GM10847 (cell line): ENCODE results near the gene FBXL7.

Experiments used
- POLR2A ChIP-seq: IDR thresholded peaks from 2 replicates; pipeline ENCODE4 v1.6.1; 2011; ENCODE audit not compliant: insufficient read length; ENCODE audit errors: extremely low read depth

The FBXL7 gene

DNA sequence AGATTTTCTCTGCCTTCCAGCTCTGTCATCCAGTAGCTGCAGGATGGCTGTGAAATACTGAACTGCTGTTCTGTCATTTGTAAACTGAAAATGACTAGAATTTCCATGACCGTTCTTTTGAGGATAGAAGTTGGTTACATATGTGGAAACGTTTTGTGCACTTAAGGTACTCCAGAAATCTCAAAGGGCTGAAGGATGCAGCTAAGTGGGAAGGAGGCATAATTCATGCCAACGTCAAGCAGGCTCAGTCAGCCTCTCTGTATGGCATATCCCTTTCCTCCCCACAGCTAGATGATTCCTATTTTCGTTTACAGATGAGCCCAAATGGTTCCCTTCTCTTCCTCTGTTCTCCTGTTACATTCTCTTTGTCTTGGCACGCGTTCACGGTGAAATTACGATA, 257.6 kb downstream of the FBXL7 start:
- TF ChIP-seq POLR2A, result no peak

DNA sequence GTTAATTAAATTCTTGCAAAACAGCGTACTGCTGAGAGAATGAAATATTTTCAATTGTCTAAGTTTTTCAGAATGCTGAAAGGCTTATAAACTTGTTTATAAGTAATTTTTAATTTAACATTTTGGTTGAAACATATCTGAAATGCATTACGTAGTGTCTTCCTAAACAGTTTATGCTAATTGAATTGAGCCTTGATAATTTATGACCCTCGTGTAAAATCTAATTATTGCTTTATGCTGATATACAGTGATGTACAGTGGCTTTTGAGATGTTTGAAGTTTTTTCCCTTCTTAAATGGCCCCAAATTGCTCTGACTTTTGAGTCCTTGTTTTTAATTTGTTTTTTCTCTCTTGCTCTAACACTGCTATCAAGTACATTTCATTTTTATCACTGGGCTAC, 262.7 kb downstream of the FBXL7 start:
- TF ChIP-seq POLR2A, result no peak

DNA sequence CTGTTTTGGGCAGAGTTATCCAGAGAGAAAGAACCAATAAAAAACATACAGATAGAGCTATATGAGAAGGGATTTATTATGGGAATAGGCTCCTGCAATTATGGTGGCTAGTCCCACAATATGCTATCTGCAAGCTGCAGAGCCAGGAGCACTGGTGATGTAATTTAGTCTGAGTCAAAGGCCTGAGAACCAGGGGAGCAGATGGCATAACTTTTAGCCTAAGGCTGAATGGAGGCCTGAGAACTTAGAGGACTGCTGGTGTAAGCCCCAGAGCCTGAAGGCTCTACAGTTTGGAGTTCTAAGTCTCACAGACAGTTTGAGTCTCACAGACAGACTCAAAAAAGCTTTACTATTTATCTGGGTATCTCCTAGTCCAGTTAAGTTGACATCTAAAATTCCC, 263.8 kb downstream of the FBXL7 start:
- no peak for TF ChIP-seq POLR2A

DNA sequence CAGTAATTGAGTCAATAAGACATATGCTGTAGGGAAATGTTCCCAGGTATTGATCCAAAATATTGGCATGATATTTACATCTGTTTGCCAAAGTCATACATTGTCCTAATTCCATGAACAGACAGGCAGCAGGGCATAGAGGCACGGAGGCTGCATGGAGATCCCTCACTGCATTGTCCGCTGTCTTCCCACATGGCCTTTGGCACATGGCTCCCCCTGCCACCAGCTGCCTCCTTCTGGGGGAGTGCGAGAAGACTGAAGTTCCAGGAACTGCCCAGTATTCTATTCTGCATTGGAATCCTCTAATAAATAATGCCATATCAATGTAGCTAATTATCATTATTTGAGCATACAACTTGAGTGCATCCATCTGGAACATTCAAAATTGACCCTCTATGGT, 269.0 kb downstream of the FBXL7 start:
- TF ChIP-seq POLR2A, result no peak

DNA sequence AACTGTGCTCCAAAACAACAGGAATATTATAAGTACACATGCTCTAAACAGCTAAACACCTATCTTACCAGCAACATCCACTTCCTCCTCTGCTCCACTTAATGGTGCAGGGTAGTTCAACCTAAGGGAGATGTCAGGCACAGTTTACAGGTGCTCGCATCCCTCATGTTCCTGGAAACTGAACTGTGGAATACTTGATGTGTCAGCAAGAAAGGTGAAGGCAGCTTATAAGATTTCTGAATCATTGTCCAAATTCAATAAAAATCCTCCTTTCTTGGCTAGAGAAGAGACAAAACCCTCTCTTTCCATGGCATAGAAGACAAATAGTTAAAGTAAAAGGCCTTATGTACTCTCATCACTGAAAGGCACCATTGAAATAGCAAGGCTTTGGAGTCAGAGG, 272.2 kb downstream of the FBXL7 start:
- TF ChIP-seq POLR2A, result no peak

DNA sequence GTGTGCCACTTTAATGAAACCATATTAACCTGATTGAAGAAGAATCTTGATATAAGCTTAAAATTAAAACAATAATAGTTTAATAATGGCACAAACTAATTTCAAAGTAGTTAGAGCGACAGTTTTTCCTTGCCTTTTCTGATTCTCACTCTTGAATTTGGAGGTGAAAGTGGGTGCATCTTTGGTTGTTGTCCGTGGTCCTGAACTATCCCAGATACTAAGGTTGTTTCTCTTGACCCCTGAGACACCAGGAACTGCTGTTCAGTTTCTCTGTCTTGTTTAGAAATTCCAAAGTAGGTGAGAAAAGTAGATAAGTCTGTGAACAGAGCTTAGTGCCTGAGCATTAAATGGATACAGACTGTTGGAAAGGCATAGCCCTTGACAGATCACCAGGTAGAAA, 274.7 kb downstream of the FBXL7 start:
- TF ChIP-seq POLR2A, result no peak

DNA sequence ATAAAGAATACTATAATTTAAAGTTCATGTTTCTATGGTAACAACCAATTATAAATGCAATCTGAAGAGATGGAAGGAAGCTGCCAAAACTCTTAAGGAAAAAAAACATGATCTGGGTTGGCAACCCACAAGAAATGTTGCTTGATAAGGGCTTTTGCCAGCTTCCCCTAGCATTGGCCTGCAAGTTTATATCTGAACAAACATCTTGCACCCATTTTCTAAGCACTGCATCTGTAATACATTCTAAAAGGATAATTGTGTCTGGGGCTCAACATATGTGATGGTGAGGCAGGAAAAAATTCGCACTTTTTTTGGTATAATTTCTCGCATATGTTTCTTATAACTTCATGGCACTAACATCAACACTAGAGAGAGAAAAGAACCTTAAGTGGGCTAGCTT, 276.4 kb downstream of the FBXL7 start:
- no peak for TF ChIP-seq POLR2A

DNA sequence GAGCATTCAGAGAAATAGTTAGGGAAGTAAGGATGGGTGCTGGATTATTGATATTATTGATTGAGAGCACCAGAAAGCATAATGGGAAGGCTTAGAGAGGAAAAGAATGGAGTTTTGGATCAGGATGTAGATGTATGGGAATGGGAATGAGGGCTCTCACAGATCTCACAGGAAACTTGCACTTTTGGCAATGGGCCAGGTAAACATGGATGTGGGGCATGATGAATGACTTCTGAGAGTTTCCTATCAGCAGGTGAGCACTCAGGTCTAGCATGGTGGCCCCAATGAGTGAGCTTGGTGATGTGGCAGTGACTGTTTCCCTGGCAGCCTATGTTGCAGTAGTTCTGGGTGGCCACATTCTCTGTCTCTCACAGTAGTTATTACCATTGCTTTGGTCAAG, 283.8 kb downstream of the FBXL7 start:
- no peak for TF ChIP-seq POLR2A

DNA sequence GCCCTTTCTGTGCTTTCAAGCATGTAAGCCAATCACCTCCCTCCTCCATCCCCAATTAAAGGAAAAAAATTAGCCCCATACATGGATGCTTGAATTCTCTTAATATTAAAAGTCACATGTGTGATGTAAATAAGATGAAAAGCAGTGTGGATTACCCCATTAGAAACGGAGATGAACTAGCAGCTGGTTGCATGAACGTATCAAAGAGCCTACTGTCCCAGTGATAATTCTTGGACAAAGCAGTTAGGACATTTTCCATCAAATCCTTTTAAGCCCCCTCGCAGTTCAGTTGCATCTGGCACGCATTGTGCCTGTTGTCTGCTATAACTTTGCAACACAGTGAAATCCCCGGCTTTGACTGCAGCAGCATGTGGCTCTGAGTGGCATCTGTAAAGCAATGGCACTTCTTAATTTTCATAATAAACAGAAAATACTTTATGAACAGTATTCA, 285.6 kb downstream of the FBXL7 start:
- no peak for TF ChIP-seq POLR2A

DNA sequence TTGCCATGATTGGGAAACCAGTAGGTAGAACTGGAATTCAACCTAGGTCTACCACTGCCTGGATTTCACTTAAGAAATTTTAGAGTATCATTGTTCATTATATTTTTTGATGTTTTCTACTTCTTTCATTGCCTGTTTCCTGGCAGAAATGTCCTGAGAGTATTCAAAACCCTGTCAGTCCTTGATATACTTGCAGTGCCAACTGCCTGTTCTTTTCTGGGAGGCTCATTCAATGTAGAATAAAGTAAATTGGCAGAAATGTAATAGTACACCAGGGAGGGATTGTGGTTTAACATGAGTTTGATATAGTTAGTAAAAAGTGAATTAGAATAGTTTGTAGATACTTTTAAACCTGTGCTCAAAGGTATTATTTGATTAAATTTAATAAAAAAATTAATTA, 286.3 kb downstream of the FBXL7 start:
- TF ChIP-seq POLR2A, result no peak

DNA sequence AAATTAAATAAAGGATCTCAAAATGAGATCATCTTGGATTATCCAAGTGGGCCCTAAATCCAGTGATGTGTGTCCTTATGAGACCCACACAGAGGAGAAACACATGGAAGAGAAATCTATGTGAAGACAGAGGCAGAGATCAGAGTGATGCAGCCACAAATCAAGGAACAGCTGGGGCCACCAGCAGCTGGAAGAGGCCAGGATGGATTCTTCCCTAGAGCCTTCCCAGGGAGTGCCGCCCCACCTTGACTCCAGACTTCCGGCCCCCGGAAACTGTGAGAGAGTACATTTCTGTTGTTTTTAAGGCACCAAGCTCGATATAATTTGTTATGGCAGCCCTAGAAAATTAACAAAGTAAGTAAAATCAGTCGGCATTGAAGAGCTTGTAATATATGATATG, 286.9 kb downstream of the FBXL7 start:
- TF ChIP-seq POLR2A, result no peak

DNA sequence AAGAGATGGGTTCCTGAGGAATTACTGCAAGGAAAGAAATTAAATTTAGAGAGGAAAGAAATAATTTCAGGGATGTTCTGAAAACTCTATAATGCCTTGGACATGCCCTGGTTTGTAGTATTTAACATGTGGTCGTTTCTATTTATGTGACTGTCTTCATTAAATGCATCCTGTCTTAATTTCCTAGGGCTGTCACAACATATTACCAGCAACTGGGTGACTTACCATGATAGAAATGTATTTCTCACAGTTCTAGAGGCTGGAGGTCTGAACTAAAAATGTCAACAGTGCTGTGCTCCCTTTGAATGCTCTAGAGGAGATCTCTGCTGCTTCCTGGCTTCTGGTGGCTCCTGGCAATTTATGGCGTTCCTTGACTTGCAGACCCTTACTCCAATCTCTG, 287.7 kb downstream of the FBXL7 start:
- no peak for TF ChIP-seq POLR2A

DNA sequence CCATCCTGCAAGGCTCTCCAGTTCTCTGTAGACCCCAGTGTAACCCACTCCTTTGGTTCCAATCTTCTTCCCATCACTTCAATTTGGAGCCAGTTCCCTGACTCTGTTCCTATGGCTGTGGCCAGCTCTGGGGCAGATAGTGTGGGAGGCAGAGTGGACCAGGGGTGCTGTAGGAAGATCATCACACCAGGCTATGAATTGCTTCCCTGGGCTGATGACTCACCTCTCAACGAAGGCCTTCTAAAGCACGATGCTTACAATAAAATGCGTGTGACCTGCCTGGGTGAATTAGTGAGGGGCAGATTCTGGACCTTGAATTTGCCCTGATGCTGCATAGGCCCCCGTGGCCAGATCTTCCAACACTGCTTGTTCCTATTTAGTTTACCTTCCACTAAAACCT, 289.7 kb downstream of the FBXL7 start:
- no peak for TF ChIP-seq POLR2A

DNA sequence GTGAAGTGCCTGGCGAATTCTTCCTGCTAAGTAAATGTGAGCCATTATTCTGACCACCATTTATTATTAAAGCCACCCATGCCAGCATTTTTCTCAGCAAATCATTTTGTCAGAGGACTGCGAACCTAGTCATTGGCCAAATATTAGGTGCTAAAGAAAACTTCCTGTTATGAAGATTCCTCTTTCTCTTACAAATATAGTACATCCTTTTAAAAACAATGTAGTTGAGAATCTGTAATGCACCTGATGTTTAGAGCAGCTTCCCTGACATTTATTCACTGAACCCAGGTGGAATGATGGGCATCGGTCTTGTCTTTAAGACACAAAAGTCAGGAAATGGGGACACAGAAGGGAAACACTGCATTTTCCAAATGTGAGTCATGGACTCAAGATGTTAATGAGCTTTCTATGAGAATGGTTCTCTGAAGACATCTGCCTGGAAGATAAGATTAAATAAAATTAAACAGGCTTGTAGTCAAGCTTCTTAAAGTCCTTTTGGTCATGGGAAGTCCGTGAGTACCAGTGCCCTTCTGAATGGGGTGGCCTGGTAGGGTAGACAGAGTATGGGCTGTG, 290.6 kb downstream of the FBXL7 start:
- no peak for TF ChIP-seq POLR2A

DNA sequence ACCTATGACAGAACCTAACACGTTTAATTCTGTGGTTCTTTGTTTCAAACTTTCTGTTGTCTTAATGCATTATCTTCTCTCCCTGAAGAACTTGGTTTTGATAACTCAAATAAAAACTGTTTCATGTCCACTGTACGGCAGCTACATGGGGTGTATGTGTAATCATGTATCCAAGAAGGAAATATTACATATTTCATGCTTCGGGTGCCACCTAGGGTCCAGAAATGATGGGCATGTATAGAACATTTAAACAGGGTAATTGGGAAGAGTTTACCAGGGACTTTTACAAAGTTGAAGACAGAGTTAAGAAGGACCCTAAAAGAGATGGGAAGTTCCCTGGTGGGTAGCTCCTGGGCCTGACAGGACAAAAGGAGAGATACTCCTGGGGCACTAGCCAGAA, 291.3 kb downstream of the FBXL7 start:
- no peak for TF ChIP-seq POLR2A

DNA sequence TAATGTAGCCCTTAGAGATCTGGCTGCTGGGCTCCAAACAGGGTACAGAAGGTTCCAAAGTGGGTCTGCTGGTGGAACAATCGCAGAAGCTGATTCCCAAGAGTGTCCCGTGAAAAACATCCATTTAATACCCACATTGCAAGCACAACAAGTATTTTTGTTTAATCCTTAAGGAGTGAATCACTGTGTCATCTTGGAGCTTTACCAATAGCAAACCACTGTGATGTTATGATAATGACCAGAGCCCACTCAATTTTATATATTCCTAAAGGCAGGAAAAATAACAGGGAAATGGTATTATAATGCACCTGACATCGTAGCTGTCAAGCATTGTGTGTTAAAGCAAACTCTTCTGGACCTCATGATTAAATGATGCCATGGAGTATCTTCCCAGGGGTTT, 291.9 kb downstream of the FBXL7 start:
- no peak for TF ChIP-seq POLR2A

DNA sequence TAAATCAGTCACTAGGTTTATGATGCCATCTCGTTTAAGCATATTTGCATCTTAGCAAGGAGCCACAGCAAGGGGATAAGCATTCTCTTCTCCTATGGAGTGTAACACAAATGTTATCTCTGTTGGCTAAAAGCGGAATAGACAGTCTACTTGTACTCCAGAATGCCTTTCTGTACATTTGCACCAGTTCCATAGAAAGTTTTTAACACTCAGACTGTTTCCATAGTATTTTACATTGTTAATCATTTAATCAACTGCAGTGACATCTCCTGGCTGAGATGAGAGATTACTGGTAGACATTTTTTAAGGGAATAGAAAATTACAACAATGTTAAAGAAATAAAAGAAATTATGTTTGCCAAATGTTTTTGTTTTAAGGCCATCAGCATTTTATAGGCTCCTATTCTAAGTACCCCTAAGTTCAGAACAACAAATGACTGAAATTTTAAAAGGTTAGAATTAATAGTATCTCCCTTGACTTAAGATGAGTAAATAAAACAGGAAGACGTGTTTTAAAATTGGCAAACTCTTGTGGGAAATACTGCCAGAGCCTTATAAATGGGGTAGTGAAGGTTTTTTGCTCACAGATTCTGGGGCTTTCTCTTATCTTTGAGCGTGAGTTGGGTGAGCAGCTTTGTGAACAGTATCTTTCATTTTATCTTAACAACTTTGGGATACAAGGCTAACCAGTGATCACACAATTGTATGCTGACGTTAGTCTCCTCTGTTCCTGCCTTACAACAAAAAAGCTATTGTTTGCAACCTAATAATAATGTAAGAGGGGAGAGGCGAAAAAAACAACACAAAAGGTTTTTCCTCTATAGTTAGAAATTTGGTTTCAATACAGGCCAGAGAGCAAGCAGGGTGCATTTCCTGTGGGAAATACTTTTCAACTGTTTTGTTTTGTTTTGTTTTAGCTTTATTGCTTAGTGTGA, 294.3 kb downstream of the FBXL7 start:
- TF ChIP-seq POLR2A, result no peak

DNA sequence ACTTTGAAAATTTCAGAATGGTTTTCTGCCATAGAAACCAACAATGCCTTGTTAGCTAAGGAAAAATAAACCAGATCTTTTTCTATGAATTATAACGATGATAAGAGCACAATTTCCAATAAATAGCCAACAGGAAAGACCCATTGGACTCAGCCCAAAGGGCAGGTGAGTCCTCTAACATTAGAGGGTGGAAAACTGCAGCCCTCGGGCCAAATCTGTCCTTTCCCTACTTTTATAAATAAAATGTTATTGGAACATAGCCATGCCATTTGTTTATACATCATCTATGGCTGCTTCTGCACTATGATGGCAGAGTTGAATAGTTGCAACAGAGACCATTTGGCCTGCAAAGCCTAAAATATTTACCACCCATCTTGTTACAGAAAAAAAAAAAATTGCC, 296.1 kb downstream of the FBXL7 start:
- TF ChIP-seq POLR2A, result no peak

DNA sequence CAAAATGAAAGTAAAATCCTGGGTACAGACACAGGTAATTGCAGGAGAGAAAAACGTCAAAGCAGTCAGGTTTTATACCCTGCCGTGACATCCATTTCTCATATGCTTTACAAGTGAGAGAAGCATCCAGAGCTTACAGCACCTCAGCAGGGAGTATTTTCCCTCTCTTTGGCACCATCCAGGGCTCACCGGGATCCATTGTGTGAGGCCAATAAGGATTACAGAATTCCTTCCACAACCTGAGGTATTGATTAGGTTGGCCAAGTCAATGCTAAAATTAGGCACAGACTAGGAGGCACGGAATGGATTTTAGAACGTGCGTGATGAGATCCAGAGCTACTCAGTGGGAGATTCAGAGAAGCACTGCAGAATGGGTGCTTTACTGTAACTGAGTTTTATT, 296.6 kb downstream of the FBXL7 start:
- no peak for TF ChIP-seq POLR2A
